ES-I3 (cell line): ENCODE data around the gene ZNF780B.

Experiments
- H3K36me3 ChIP-seq: 2 replicates; pipeline ENCODE4 v1.6.1; 2013; ENCODE audit warnings: mild to moderate bottlenecking, low read length, control low read depth, moderate library complexity; ENCODE audit not compliant: insufficient read depth
- H3K4me1 ChIP-seq: 2 replicates; pipeline ENCODE4 v1.6.1; 2013; ENCODE audit warnings: mild to moderate bottlenecking, control low read depth, low read length; ENCODE audit not compliant: insufficient read depth
- H3K9ac ChIP-seq: 2 replicates; pipeline ENCODE4 v1.6.1; 2013; ENCODE audit warnings: low read depth, mild to moderate bottlenecking, low read length, moderate library complexity
- H3K9me3 ChIP-seq: 2 replicates; pipeline ENCODE4 v1.6.1; 2013; ENCODE audit warnings: mild to moderate bottlenecking, low read length, moderate library complexity; ENCODE audit not compliant: control insufficient read depth, insufficient read depth

Gene ZNF780B

GRCh38 chr19:40055832-40056504 is at the start of gene ZNF780B:
Gene ZNF780B, minus strand, starts transcription at chr19:40056231. Its CDS starts 5,899 bp downstream, at chr19:40050332.
- H3K9ac ChIP-seq, result peak within 1 kb of the TSS; percentile 89

GRCh38 chr19:40104754-40105153 is 48.7 kb upstream of the ZNF780B start:
- Histone ChIP-seq H3K4me1 (no peaks in the 10 kb centered on the region), H3K9me3 (no peaks in the 10 kb centered on the region; the same call in 1 of the 2 replicates), H3K36me3 (no peaks in the 10 kb centered on the region), H3K9ac (no peak overlapping the region)

More at GRCh38 chr19:40055832-40056504, at the start of gene ZNF780B:
- no peaks in the 10 kb centered on the region for H3K4me1 ChIP-seq
- no peaks in the 10 kb centered on the region for H3K36me3 ChIP-seq
- no peaks in the 10 kb centered on the region; the same call in 1 of the 2 replicates for H3K9me3 ChIP-seq

DNA sequence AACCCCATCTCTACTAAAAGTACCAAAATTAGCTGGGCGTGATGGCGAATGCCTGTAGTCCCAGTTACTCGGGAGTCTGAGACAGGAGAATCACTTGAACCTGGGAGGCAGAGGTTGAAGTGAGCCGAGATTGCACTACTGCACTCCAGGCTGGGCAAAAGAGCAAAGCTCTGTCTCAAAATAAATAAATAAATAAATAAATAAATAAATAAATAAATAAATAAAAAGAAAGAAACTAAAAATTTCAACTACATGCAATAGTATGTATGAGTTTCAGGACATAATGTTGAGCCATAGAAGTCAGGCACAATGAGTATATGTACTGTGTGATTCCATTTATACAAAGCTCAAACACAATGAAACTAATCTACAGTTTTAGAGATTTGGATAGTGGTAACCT is 47.6 kb upstream of the ZNF780B start:
- Histone ChIP-seq H3K4me1 (no peaks in the 10 kb centered on the region), H3K9me3 (no peaks in the 10 kb centered on the region; the same call in 1 of the 2 replicates), H3K36me3 (no peaks in the 10 kb centered on the region), H3K9ac (no peak overlapping the region)

- no peak overlapping the region for H3K9ac ChIP-seq
- H3K36me3 ChIP-seq, result no peaks in the 10 kb centered on the region
- no peaks in the 10 kb centered on the region for H3K4me1 ChIP-seq
- no peaks in the 10 kb centered on the region; the same call in 1 of the 2 replicates for H3K9me3 ChIP-seq
These were observed 45.8 kb upstream of the ZNF780B start for GRCh38 chr19:40101813-40102212.

GRCh38 chr19:40093416-40093815 is 37.4 kb upstream of the ZNF780B start:
- H3K9ac ChIP-seq, result no peak overlapping the region
- no peaks in the 10 kb centered on the region for H3K9me3 ChIP-seq
- no peaks in the 10 kb centered on the region; the same call in 1 of the 2 replicates for H3K4me1 ChIP-seq
- no peaks in the 10 kb centered on the region for H3K36me3 ChIP-seq

GRCh38 chr19:40091205-40092129 is 35.4 kb upstream of the ZNF780B start:
- no peaks in the 10 kb centered on the region for H3K36me3 ChIP-seq
- no peaks in the 10 kb centered on the region; the same call in 1 of the 2 replicates for H3K4me1 ChIP-seq
- no peaks in the 10 kb centered on the region for H3K9me3 ChIP-seq
- peak overlapping the region; percentile 86 for H3K9ac ChIP-seq

- H3K9ac ChIP-seq, result peak within 1 kb of the TSS; percentile 86
- no peaks in the 10 kb centered on the region for H3K36me3 ChIP-seq
- H3K4me1 ChIP-seq, result no peaks in the 10 kb centered on the region; the same call in 1 of the 2 replicates
- H3K9me3 ChIP-seq, result no peaks in the 10 kb centered on the region
These were observed 34.5 kb upstream of the ZNF780B start, which contains the start of gene ZNF780A for GRCh38 chr19:40090241-40091204. Gene ZNF780A, minus strand, starts transcription at chr19:40090943. Its CDS starts 6,190 bp downstream, at chr19:40084753.

- H3K9ac ChIP-seq, result peak overlapping the region; percentile 86
- H3K4me1 ChIP-seq, result no peaks in the 10 kb centered on the region; the same call in none of the 2 replicates
- no peaks in the 10 kb centered on the region for H3K36me3 ChIP-seq
- no peaks in the 10 kb centered on the region for H3K9me3 ChIP-seq
These were observed 33.4 kb upstream of the ZNF780B start for GRCh38 chr19:40089462-40089861.

- peaks cover 5% of the 10 kb centered on the region; the same call in 1 of the 2 replicates for H3K36me3 ChIP-seq
- H3K9ac ChIP-seq, result no peak overlapping the region
- H3K9me3 ChIP-seq, result no peaks in the 10 kb centered on the region
- H3K4me1 ChIP-seq, result no peaks in the 10 kb centered on the region; the same call in none of the 2 replicates
These were observed 32.4 kb upstream of the ZNF780B start for GRCh38 chr19:40088299-40089047.

DNA sequence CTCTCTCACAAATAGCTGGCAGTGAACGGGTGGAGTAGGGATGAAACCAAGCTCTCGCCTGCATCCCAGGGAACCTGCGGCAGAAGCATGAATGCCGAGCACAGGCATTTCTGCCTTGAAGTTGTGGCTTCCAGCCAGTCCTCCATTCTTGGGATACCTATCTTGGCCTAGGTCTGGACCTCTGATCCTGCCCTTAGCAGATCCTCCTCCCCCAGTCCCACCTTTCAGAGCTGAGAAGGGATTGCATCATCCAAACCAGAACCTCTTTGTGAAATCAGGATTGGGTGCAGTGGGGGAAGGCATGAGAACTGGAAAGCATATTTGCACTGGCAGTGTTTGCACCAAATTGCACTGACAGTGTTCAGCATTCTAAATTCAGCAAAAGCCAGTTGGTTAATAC is 28.9 kb upstream of the ZNF780B start:
- peaks cover 14% of the 10 kb centered on the region; the same call in 1 of the 2 replicates for H3K36me3 ChIP-seq

DNA sequence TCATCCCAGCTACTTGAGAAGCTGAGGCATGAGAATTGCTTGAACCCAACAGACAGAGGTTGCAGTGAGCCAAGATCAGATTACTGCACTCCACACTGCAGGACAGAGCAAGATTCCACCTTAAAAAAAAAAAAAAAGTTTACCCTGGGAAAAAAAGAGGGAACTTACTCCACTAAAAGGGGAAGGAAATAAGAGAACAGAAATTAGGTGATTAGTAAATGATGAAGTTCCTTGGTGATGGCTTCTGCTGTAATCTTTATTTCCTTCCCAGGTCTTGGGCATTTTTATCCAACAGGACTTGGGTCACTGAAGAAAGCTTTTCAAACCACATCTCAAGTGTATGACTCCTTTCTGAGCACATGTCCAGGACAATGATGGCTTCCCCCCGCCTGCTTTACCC is 25.4 kb upstream of the ZNF780B start:
- Histone ChIP-seq H3K36me3 (peaks cover 14% of the 10 kb centered on the region; the same call in 1 of the 2 replicates), H3K9me3 (peaks cover 9% of the 10 kb centered on the region), H3K9ac (no peak overlapping the region), H3K4me1 (no peaks in the 10 kb centered on the region; the same call in 1 of the 2 replicates)

More for the DNA sequence above, 28.9 kb upstream of the ZNF780B start:
- peaks cover 8% of the 10 kb centered on the region for H3K9me3 ChIP-seq
- no peaks in the 10 kb centered on the region; the same call in none of the 2 replicates for H3K4me1 ChIP-seq
- no peak overlapping the region for H3K9ac ChIP-seq

DNA sequence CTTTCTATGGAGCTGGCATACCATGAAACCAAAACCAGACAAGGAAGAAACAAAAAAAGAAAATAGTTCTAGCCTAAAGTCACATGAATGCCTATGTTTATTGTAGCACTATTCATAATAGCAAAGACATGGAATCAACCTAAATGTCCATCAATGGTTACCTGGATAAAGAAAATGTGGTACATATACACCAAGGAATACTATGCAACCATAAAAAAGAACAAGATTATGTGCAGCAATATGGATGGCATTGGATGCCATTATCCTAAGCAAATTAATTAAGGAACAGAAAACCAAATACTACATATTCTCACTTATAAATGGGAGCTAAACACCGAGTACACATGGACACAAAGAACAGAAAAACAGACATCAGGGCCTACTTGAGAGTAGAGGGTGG is 24.3 kb upstream of the ZNF780B start:
- Histone ChIP-seq H3K9me3 (peaks cover 9% of the 10 kb centered on the region), H3K9ac (no peak overlapping the region), H3K36me3 (peaks cover 23% of the 10 kb centered on the region; the same call in 1 of the 2 replicates), H3K4me1 (no peaks in the 10 kb centered on the region; the same call in 1 of the 2 replicates)

GRCh38 chr19:40078377-40078776 is 22.3 kb upstream of the ZNF780B start:
- H3K9ac ChIP-seq, result no peak overlapping the region
- peaks cover 20% of the 10 kb centered on the region for H3K9me3 ChIP-seq
- H3K36me3 ChIP-seq, result peaks cover 30% of the 10 kb centered on the region; the same call in 1 of the 2 replicates
- H3K4me1 ChIP-seq, result no peaks in the 10 kb centered on the region
